Body of pancreas (tissue), 4 donors: Measurements from ENCODE around the gene RABGGTA. TPM values are rescaled to one million over a fixed set of nuclear protein-coding genes. Genes with fewer than 3 reads are reported as not detected.

Source experiments
- ATAC-seq: fragments of 150-250 bp; one replicate; pipeline ENCODE4 v1.9.1; 2016
- DNase-seq, 4 donors: peaks; one replicate each; pipeline ENCODE4 v3.0.0-alpha.2; 2019
- H3K27ac ChIP-seq, 4 donors: fragments of 200-600 bp; sonication (generic); 1 replicate in 3 of 4; 2 replicates in 1 of 4; pipeline versions ENCODE4 v1.5.1 to v1.6.1; 2016 to 2019; ENCODE audit warnings: mild to moderate bottlenecking in 1 of 4, mixed read lengths in 1 of 4, moderate library complexity in 1 of 4
- H3K27me3 ChIP-seq, 2 donors: fragments of 200-600 bp; sonication (generic); one replicate each; pipeline ENCODE4 v1.6.0; 2016; ENCODE audit warnings: mild to moderate bottlenecking in 1 of 2
- H3K36me3 ChIP-seq, 2 donors: fragments of 200-600 bp; sonication (generic); replicated peaks in 1 of 2; 2 replicates each; pipeline ENCODE4 v1.5.1; 2016; ENCODE audit warnings: low read depth in 2 of 2; ENCODE audit not compliant: insufficient read depth in 1 of 2
- H3K4me1 ChIP-seq: fragments of 200-600 bp; sonication (generic); one replicate; pipeline ENCODE4 v1.6.0; 2016
- H3K4me3 ChIP-seq, 2 donors: fragments of 200-600 bp; sonication (generic); 1 replicate in 1 of 2; 2 replicates in 1 of 2; pipeline ENCODE4 v1.5.1; 2016 to 2019
- H3K9me3 ChIP-seq, 3 donors: fragments of 200-600 bp; sonication (generic); 1 replicate in 2 of 3; 2 replicates in 1 of 3; pipeline ENCODE4 v1.5.1; 2016
- POLR2A ChIP-seq, 3 donors: fragments of 450-650 bp; IDR thresholded peaks; one replicate each; pipeline ENCODE4 v1.6.1; 2016; ENCODE audit warnings: antibody characterized with exemption in 3 of 3, mild to moderate bottlenecking in 2 of 3
- WGBS, 2 donors: methylation state at CpG; one replicate each; pipeline ENCODE4 v1.1.5; 2017; 5-methylcytosine and 5-hydroxymethylcytosine counted together
- intact Hi-C: fragments of 100-400 bp; cut with DNase I; formaldehyde crosslinking; loops from one replicate; pipeline ENCODE4 v1.15.1; 2023
- total RNA-seq, 2 donors: library from RNA; depleted of rRNA; stranded (reverse); fragments of >200 nt; gene quantifications; one replicate each; pipeline ENCODE4 v1.1.0, GENCODE V29; 2016
- TF ChIP-seq, protein P1 (sequence below), 7 experiments: fragments of 450-650 bp in 4 of 7; fragments of 200-600 bp in 3 of 7; sonication (generic) in 3 of 7; IDR thresholded peaks; one replicate each; pipeline ENCODE4 v1.5.1; 2016 to 2019; ENCODE audit warnings: antibody characterized with exemption in 7 of 7

The RABGGTA gene
- total RNA-seq, 2 donors from 2014 or later: 18.4 to 90.0 TPM

DNA sequence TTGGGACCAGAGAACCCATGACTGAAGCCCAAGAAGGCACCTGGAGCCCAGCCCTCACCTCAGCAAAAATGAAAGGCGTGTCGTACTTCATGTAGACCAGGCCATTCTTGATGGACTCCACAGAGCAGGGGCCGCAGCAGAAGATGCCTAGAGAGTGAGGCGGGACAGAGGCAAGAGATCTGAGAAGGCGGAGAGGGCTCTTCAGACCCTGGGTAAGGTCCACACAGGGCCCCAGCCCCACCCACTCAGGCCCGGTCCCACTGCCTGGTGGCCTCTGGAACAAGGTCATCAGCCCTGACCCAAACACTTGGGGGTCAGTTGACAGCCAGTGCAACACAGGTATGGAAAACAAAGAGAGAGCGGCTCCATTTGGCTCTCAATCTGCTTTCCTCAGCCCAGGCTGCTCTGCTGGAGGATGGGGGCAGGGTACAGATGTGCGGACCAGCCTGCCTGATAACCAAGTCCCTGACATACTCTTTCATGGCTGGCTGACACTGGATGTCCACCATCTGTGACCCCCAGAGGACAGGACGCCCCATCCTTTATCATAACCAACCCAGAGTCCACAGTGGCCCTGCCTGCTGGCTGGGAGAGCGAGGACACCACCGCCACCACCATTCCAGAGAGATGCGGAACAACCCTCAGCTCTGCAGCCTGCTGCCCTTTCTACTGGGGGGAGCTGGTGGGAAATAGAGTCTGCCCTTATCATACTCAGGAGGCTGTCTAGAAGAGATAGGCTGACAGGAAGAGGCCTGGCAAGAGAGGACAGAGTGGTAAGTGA, 15.3 kb downstream of the RABGGTA start:
- no peak for ATAC-seq
- DNase-seq: no peak
- no peaks in the 10 kb centered on the region for H3K27me3 ChIP-seq
- TF ChIP-seq POLR2A (IDR thresholded peaks at IDR 0.05): no peak
- TF ChIP-seq, protein P1, sequence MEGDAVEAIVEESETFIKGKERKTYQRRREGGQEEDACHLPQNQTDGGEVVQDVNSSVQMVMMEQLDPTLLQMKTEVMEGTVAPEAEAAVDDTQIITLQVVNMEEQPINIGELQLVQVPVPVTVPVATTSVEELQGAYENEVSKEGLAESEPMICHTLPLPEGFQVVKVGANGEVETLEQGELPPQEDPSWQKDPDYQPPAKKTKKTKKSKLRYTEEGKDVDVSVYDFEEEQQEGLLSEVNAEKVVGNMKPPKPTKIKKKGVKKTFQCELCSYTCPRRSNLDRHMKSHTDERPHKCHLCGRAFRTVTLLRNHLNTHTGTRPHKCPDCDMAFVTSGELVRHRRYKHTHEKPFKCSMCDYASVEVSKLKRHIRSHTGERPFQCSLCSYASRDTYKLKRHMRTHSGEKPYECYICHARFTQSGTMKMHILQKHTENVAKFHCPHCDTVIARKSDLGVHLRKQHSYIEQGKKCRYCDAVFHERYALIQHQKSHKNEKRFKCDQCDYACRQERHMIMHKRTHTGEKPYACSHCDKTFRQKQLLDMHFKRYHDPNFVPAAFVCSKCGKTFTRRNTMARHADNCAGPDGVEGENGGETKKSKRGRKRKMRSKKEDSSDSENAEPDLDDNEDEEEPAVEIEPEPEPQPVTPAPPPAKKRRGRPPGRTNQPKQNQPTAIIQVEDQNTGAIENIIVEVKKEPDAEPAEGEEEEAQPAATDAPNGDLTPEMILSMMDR (IDR thresholded peaks at IDR 0.05): no peak
- WGBS, 2 donors: 83 to 90% methylated on average over 9 to 12 of the region's 12 CpGs
- peaks cover 0 to 2% of the 10 kb centered on the region in 2 donors for H3K36me3 ChIP-seq
- peaks cover 15% of the 10 kb centered on the region for H3K4me1 ChIP-seq
- H3K27ac ChIP-seq: no peak overlapping the region
- intact Hi-C loops: no loop called here
- no peak overlapping the region for H3K4me3 ChIP-seq
- H3K9me3 ChIP-seq: no peaks in the 10 kb centered on the region

DNA sequence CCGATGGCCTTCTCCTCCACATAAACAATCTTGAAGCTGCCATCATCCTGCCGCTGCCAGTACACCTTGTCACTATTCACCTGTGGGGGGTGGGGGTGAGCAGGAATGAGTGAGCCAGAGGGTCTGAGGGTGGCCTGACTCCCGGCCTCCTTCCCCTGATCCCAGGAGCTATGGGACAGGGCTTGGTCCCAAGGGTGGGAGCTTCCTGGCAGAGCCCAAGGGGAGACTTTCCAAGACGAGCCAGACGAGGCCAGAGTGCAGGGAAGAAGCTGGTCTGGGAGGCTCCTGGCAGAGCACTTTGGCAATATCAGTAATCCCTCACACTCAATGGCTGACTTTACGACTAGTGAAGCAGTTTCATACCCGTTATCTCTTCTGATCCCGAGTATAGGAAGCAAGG, 16.0 kb downstream of the RABGGTA start:
- H3K27ac ChIP-seq: no peak overlapping the region
- peaks cover 15% of the 10 kb centered on the region for H3K4me1 ChIP-seq
- ATAC-seq: no peak
- H3K4me3 ChIP-seq: no peak overlapping the region
- TF ChIP-seq, protein P1 (IDR thresholded peaks at IDR 0.05): no peak
- TF ChIP-seq POLR2A (IDR thresholded peaks at IDR 0.05): no peak
- H3K27me3 ChIP-seq: no peaks in the 10 kb centered on the region
- H3K36me3 ChIP-seq: peaks cover 0 to 2% of the 10 kb centered on the region in 2 donors
- WGBS, 2 donors: 88 to 93% methylated on average over 8 of the region's 8 CpGs
- DNase-seq: no peak
- intact Hi-C loops: no loop called here
- H3K9me3 ChIP-seq: no peaks in the 10 kb centered on the region

DNA sequence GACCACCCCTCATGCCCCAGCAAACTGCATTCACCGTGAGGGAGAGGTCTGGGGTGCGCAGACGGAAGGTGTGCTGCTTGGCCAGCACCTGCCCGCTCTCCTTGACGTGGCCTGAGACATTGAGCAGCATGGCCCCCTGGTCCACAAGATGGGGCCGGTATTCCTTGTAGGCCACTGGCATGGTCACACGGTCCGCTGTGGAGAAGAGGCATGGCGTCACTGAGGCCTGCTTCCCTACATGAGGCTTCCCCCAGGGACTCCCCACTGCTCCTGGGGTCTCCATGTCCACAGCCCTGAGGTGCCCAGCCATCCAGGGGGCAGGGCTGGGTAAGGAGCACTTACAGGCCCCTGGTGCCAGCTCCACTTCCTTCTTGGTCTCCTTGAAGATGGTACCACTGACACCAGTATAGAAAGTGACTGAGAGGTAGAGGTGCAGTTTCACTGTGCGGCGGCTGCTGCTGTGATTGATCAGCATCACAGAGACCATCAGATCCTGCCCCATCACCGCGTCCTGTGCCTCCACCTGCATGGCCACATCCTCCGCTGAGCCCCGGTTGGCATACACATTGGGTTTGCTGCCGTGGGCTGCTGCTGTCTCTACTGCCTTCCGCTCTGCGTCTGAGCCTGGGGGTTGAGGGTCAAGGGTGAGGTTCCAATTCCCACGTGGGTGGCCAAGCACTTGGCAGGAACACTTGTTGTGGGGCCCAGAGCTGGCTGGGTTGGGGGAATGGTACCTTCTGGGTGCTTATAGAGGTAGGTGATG, 16.6 kb downstream of the RABGGTA start:
- H3K9me3 ChIP-seq: no peaks in the 10 kb centered on the region
- WGBS, 2 donors: 91 to 93% methylated on average over 7 to 19 of the region's 19 CpGs
- no peak overlapping the region for H3K27ac ChIP-seq
- intact Hi-C loops: loop anchor here (5.0 kb wide), 1 partner anchor 32 kb away; no protein-coding TSS in a partner anchor
- DNase-seq: no peak
- H3K27me3 ChIP-seq: no peaks in the 10 kb centered on the region
- peaks cover 0 to 2% of the 10 kb centered on the region in 2 donors for H3K36me3 ChIP-seq
- TF ChIP-seq, protein P1 (IDR thresholded peaks at IDR 0.05): no peak
- TF ChIP-seq POLR2A (IDR thresholded peaks at IDR 0.05): no peak
- no peak for ATAC-seq
- peaks cover 9% of the 10 kb centered on the region for H3K4me1 ChIP-seq
- no peak overlapping the region for H3K4me3 ChIP-seq

DNA sequence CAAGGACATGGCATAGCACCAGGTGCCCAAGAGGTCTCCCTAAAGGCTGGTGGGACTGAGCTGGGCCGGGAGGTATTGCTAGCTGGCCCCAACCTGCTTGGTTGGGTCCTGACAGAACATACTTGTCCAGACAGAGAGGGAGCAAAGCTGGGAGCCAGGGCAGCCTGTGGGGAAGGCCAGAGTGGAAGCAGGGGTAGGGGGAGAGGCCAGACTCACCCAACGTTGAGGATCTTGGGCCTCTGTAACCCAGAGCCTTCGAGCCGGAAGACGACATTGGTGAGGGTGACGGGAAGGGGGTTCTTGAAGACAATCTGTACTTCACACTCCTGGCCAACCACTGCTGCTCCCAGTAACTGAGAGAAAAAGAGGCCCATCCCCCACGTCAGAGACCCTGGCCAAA, 17.5 kb downstream of the RABGGTA start:
- H3K4me3 ChIP-seq: no peak overlapping the region
- 79% methylated on average over 7 of the region's 7 CpGs for WGBS, 2 donors
- H3K4me1 ChIP-seq: no peaks in the 10 kb centered on the region
- DNase-seq (no peak), ATAC-seq (no peak)
- no peaks in the 10 kb centered on the region for H3K27me3 ChIP-seq
- intact Hi-C loops: loop anchor here (5.0 kb wide), 1 partner anchor 33 kb away; no protein-coding TSS in a partner anchor
- H3K36me3 ChIP-seq: peaks cover 0 to 2% of the 10 kb centered on the region in 2 donors
- TF ChIP-seq POLR2A (IDR thresholded peaks at IDR 0.05): no peak
- TF ChIP-seq, protein P1 (IDR thresholded peaks at IDR 0.05): no peak
- H3K27ac ChIP-seq: no peak overlapping the region
- H3K9me3 ChIP-seq: no peaks in the 10 kb centered on the region
